HepG2 (cell line): Measurements from ENCODE around the gene APRT. TPM values are rescaled to one million over a fixed set of nuclear protein-coding genes. Genes with fewer than 3 reads are reported as not detected.

ENCODE experiments used
- ETV5 ChIP-seq: IDR thresholded peaks from 2 replicates; pipeline ENCODE4 v1.6.1; 2018; ENCODE audit warnings: missing biosample characterization, missing genetic modification reagents, inconsistent platforms, borderline replicate concordance
- FOXC1 ChIP-seq: sonication (generic); formaldehyde crosslinking; IDR thresholded peaks from 2 replicates; pipeline ENCODE4 v1.8.0; 2022; ENCODE audit warnings: mild to moderate bottlenecking, missing genetic modification reagents, borderline replicate concordance
- HNRNPL ChIP-seq: fragments of 200-400 bp; formaldehyde crosslinking; IDR thresholded peaks from 2 replicates; pipeline ENCODE4 v1.6.1; 2017; ENCODE audit warnings: mild to moderate bottlenecking, low read depth, low read length
- HNRNPUL1 ChIP-seq: fragments of 200-400 bp; formaldehyde crosslinking; IDR thresholded peaks from 2 replicates; pipeline ENCODE4 v1.6.1; 2017; ENCODE audit warnings: low read depth, mild to moderate bottlenecking, low read length, moderate library complexity
- HOXA7 ChIP-seq: sonication (generic); formaldehyde crosslinking; IDR thresholded peaks from 2 replicates; pipeline ENCODE4 v1.8.1; 2022; ENCODE audit warnings: mild to moderate bottlenecking, missing genetic modification reagents, moderate library complexity
- KDM2A ChIP-seq: sonication (generic); formaldehyde crosslinking; IDR thresholded peaks from 2 replicates; pipeline ENCODE4 v1.4.0; 2020; ENCODE audit warnings: low read depth, missing genetic modification reagents, borderline replicate concordance
- MZF1 ChIP-seq: sonication (generic); formaldehyde crosslinking; IDR thresholded peaks from 2 replicates; pipeline ENCODE4 v1.8.1; 2023; ENCODE audit warnings: mild to moderate bottlenecking, missing genetic modification reagents, borderline replicate concordance
- NCOR1 ChIP-seq: fragments of 200-600 bp; sonication (generic); IDR thresholded peaks from 2 replicates; pipeline ENCODE4 v1.7.0; 2017; ENCODE audit warnings: antibody characterized with exemption, low read length, borderline replicate concordance
- NFE2 ChIP-seq: sonication (generic); formaldehyde crosslinking; IDR thresholded peaks from 2 replicates; pipeline ENCODE4 v1.4.0; 2020; ENCODE audit warnings: missing genetic modification reagents
- NFE2L1 ChIP-seq: sonication (generic); formaldehyde crosslinking; IDR thresholded peaks from 2 replicates; pipeline ENCODE4 v1.4.0; 2020; ENCODE audit warnings: missing genetic modification reagents, mild to moderate bottlenecking, borderline replicate concordance
- NFIC ChIP-seq: IDR thresholded peaks from 2 replicates; pipeline ENCODE4 v1.6.1; 2012; ENCODE audit warnings: mild to moderate bottlenecking, low read length, inconsistent platforms
- RFX1 ChIP-seq: fragments of 450-650 bp; IDR thresholded peaks from 2 replicates; pipeline ENCODE4 v1.6.1; 2017
- SETDB1 ChIP-seq: sonication (generic); formaldehyde crosslinking; IDR thresholded peaks from 2 replicates; pipeline ENCODE4 v1.5.1; 2020; ENCODE audit warnings: missing genetic modification reagents, mild to moderate bottlenecking, borderline replicate concordance
- SOX6 ChIP-seq, 2 experiments: fragments of 450-650 bp in 1 of 2; sonication (generic) in 1 of 2; formaldehyde crosslinking in 1 of 2; IDR thresholded peaks; 2 replicates each; pipeline versions ENCODE4 v1.4.0 to v1.6.1; 2017 to 2020; ENCODE audit warnings: antibody characterized with exemption in 1 of 2, mild to moderate bottlenecking in 1 of 2, missing genetic modification reagents in 1 of 2
- ZFX ChIP-seq: sonication (generic); formaldehyde crosslinking; IDR thresholded peaks from 2 replicates; pipeline ENCODE4 v1.4.0; 2020; ENCODE audit warnings: mild to moderate bottlenecking, low read depth, missing genetic modification reagents, moderate library complexity
- ZNF460 ChIP-seq: sonication (generic); formaldehyde crosslinking; IDR thresholded peaks from 2 replicates; pipeline ENCODE4 v1.5.1; 2020; ENCODE audit warnings: missing genetic modification reagents, mild to moderate bottlenecking, borderline replicate concordance
- ZNF546 ChIP-seq: sonication (generic); formaldehyde crosslinking; conservative IDR thresholded peaks from 2 replicates; pipeline ENCODE4 v1.8.1; 2023; ENCODE audit warnings: mild to moderate bottlenecking, missing genetic modification reagents
- ZNF768 ChIP-seq: sonication (generic); formaldehyde crosslinking; IDR thresholded peaks from 2 replicates; pipeline ENCODE4 v1.4.0; 2020; ENCODE audit warnings: missing genetic modification reagents
- polyA plus RNA-seq, 8 experiments: library from polyadenylated mRNA; depleted of rRNA in 3 of 8; stranded (reverse) in 7 of 8; unstranded in 1 of 8; fragments of >200 nt; fragmentation: Illumina TruSeq in 4 of 8; extraction: Trizol in 4 of 8; gene quantifications; 2 replicates each; pipeline versions ENCODE4 v1.2.1 to v1.2.3, GENCODE V29; 2011 to 2016; ENCODE audit warnings: low read depth in 4 of 8, missing spikeins in 1 of 8, mixed read lengths in 1 of 8; ENCODE audit not compliant: insufficient read depth in 1 of 8
- total RNA-seq, 5 experiments: library from RNA; depleted of rRNA; stranded (reverse); fragments of >200 nt; fragmentation: Illumina TruSeq; extraction: Trizol; gene quantifications; 2 replicates each; pipeline ENCODE4 v1.2.3, GENCODE V29; 2016; ENCODE audit warnings: low read depth in 1 of 5
- TF ChIP-seq, protein P1 (sequence below): IDR thresholded peaks from 2 replicates; pipeline ENCODE4 v1.6.1; 2012; ENCODE audit warnings: inconsistent platforms
- TF ChIP-seq, protein P2 (sequence below): sonication (generic); formaldehyde crosslinking; IDR thresholded peaks from 2 replicates; pipeline ENCODE4 v1.9.0; 2021; ENCODE audit warnings: missing genetic modification reagents, mild to moderate bottlenecking, borderline replicate concordance
- TF ChIP-seq, protein P3 (sequence below): sonication (generic); formaldehyde crosslinking; IDR thresholded peaks from 2 replicates; pipeline ENCODE4 v1.9.0; 2022; ENCODE audit warnings: missing genetic modification reagents, mild to moderate bottlenecking, borderline replicate concordance
- TF ChIP-seq, protein P4 (sequence below): sonication (generic); formaldehyde crosslinking; IDR thresholded peaks from 2 replicates; pipeline ENCODE4 v1.5.1; 2020; ENCODE audit warnings: mild to moderate bottlenecking, missing genetic modification reagents, moderate library complexity

The APRT gene
- total and polyA plus RNA-seq, 2 of the 13 experiments (the other 11 are each of a cell fraction or from before 2014, with no cell fraction given): 155 to 242 TPM

DNA sequence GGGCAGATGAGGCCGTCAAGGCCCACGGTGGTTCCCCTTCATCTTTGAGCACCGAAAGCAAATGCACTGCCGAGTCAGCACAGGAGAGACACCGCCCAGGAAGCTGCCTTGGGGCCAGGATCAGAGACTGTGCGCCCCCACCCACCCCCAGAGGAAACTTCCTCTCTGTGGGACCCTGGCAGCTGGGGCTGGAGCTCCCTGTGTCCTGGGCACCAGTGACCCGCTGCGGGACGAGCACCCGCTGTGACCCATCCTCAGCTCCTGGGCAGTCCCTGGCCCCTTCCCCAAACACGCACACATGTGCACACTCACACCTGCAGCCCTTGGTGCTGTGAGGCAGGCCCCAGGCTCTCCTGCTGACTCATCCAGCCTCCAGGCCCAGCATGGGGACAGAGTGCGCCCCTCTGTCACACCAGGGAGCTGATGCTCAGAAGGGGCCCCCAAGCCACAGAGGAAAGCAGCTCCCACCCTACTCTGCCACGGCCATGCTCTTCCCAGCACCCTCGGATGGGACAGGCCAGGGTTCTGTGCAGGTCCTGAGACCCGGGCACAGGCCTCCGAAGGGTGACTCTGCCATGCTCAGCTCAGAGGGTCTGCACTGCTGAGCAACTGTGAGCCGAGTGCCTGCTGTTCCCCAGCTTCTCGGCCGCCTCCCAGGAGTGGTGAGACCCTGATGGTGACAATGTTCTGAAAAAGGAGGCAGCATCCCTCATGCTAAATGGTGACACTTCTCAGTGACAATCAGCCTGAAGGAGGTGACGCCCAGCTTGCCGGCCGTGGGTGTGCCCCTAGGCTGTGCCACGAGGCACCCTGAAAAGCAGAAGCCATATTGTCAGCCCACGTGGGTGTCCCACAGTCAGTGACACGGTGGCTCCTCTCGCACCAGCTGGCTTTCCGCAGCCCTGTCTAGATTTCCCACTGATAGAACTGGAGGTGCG lies 30.3 kb downstream of the APRT start (continued):
- TF ChIP-seq MZF1 (CRISPR knock-in tag): no peak
- no peak for TF ChIP-seq FOXC1
- no peak for TF ChIP-seq NCOR1
- peak; percentile 50; the same call in 1 of the 2 replicates for TF ChIP-seq NFE2L1 (CRISPR knock-in tag)
- TF ChIP-seq SOX6 (IDR thresholded peaks at IDR 0.05): no peak
- no peak for TF ChIP-seq SOX6 (CRISPR knock-in tag; IDR thresholded peaks at IDR 0.05)
- peak; percentile 69; the same call in 1 of the 2 replicates for TF ChIP-seq HNRNPL
- TF ChIP-seq NFE2: peak; percentile 75; the same call in 1 of the 2 replicates
- TF ChIP-seq ZNF460 (CRISPR knock-in tag): no peak
- TF ChIP-seq, protein P1, sequence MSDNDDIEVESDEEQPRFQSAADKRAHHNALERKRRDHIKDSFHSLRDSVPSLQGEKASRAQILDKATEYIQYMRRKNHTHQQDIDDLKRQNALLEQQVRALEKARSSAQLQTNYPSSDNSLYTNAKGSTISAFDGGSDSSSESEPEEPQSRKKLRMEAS: no peak
- TF ChIP-seq SETDB1 (CRISPR knock-in tag): no peak
- no peak; the same call in 1 of the 2 replicates for TF ChIP-seq KDM2A
- no peak for TF ChIP-seq ZNF546 (CRISPR knock-in tag)
- TF ChIP-seq, protein P2, sequence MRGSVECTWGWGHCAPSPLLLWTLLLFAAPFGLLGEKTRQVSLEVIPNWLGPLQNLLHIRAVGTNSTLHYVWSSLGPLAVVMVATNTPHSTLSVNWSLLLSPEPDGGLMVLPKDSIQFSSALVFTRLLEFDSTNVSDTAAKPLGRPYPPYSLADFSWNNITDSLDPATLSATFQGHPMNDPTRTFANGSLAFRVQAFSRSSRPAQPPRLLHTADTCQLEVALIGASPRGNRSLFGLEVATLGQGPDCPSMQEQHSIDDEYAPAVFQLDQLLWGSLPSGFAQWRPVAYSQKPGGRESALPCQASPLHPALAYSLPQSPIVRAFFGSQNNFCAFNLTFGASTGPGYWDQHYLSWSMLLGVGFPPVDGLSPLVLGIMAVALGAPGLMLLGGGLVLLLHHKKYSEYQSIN (CRISPR knock-in tag): no peak
- TF ChIP-seq ETV5 (CRISPR knock-in tag): no peak
- TF ChIP-seq, protein P3, sequence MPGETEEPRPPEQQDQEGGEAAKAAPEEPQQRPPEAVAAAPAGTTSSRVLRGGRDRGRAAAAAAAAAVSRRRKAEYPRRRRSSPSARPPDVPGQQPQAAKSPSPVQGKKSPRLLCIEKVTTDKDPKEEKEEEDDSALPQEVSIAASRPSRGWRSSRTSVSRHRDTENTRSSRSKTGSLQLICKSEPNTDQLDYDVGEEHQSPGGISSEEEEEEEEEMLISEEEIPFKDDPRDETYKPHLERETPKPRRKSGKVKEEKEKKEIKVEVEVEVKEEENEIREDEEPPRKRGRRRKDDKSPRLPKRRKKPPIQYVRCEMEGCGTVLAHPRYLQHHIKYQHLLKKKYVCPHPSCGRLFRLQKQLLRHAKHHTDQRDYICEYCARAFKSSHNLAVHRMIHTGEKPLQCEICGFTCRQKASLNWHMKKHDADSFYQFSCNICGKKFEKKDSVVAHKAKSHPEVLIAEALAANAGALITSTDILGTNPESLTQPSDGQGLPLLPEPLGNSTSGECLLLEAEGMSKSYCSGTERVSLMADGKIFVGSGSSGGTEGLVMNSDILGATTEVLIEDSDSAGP (CRISPR knock-in tag): peak; percentile 22; the same call in 1 of the 2 replicates
- no peak for TF ChIP-seq HNRNPUL1
- no peak for TF ChIP-seq NFIC
- TF ChIP-seq ZFX (CRISPR knock-in tag): peak; percentile 33; the same call in 1 of the 2 replicates
- TF ChIP-seq HOXA7 (CRISPR knock-in tag): no peak
- peak; percentile 74; the same call in 1 of the 2 replicates for TF ChIP-seq ZNF768 (CRISPR knock-in tag)
- no peak for TF ChIP-seq RFX1
- TF ChIP-seq, protein P4, sequence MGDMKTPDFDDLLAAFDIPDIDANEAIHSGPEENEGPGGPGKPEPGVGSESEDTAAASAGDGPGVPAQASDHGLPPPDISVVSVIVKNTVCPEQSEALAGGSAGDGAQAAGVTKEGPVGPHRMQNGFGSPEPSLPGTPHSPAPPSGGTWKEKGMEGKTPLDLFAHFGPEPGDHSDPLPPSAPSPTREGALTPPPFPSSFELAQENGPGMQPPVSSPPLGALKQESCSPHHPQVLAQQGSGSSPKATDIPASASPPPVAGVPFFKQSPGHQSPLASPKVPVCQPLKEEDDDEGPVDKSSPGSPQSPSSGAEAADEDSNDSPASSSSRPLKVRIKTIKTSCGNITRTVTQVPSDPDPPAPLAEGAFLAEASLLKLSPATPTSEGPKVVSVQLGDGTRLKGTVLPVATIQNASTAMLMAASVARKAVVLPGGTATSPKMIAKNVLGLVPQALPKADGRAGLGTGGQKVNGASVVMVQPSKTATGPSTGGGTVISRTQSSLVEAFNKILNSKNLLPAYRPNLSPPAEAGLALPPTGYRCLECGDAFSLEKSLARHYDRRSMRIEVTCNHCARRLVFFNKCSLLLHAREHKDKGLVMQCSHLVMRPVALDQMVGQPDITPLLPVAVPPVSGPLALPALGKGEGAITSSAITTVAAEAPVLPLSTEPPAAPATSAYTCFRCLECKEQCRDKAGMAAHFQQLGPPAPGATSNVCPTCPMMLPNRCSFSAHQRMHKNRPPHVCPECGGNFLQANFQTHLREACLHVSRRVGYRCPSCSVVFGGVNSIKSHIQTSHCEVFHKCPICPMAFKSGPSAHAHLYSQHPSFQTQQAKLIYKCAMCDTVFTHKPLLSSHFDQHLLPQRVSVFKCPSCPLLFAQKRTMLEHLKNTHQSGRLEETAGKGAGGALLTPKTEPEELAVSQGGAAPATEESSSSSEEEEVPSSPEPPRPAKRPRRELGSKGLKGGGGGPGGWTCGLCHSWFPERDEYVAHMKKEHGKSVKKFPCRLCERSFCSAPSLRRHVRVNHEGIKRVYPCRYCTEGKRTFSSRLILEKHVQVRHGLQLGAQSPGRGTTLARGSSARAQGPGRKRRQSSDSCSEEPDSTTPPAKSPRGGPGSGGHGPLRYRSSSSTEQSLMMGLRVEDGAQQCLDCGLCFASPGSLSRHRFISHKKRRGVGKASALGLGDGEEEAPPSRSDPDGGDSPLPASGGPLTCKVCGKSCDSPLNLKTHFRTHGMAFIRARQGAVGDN: peak; percentile 65
